Activated CD4-positive, alpha-beta T cell treated with anti-CD3 and anti-CD28 coated beads, Interleukin-2, amount 10 ng/mL, durations not matched to agents 24 days and 14 days (primary cell): ENCODE data around the gene PALLD. TPM values are rescaled to one million over a fixed set of nuclear protein-coding genes. Genes with fewer than 3 reads are reported as not detected.

Source experiments
- DNase-seq: peaks from one replicate; pipeline ENCODE4 v3.0.0; 2022
- H3K27ac Mint-ChIP-seq: one replicate; pipeline ENCODE4 v1.8.0; 2022; ENCODE audit warnings: mild to moderate bottlenecking, mixed read lengths
- H3K27me3 Mint-ChIP-seq: one replicate; pipeline ENCODE4 v1.8.0; 2022; ENCODE audit warnings: mixed read lengths
- H3K36me3 Mint-ChIP-seq: one replicate; pipeline ENCODE4 v1.8.0; 2022; ENCODE audit warnings: low read depth, mild to moderate bottlenecking, mixed read lengths
- H3K4me1 Mint-ChIP-seq: one replicate; pipeline ENCODE4 v1.8.0; 2021; ENCODE audit warnings: mixed read lengths
- H3K4me3 Mint-ChIP-seq: one replicate; pipeline ENCODE4 v1.8.0; 2022; ENCODE audit warnings: mild to moderate bottlenecking, moderate library complexity, mixed read lengths
- H3K9me3 Mint-ChIP-seq: one replicate; pipeline ENCODE4 v1.8.0; 2021; ENCODE audit warnings: mixed read lengths
- intact Hi-C: fragments of 100-400 bp; cut with micrococcal nuclease; formaldehyde crosslinking; loops from one replicate; pipeline ENCODE4 v1.15.1; 2023
- total RNA-seq: library from RNA; stranded (reverse); gene quantifications from 2 replicates; pipeline ENCODE4 v1.2.3, GENCODE V29; 2022

Gene PALLD
- total RNA-seq, 1 donor from 2014 or later, result 34.3 TPM

GRCh38 chr4:168677879-168678278, 181.0 kb downstream of the PALLD start:
- Mint-ChIP-seq H3K9me3 (no peaks in the 10 kb centered on the region), H3K27me3 (peaks cover 2% of the 10 kb centered on the region), H3K4me1 (no peaks in the 10 kb centered on the region), H3K4me3 (no peak overlapping the region), H3K36me3 (no peaks in the 10 kb centered on the region), H3K27ac (no peak overlapping the region)
- intact Hi-C loops, result no loop called here
- DNase-seq, result no peak

- intact Hi-C loops, result no loop called here
- DNase-seq, result no peak
- Mint-ChIP-seq H3K4me3 (no peak overlapping the region), H3K27ac (no peak overlapping the region), H3K9me3 (no peaks in the 10 kb centered on the region), H3K27me3 (peaks cover 7% of the 10 kb centered on the region), H3K4me1 (no peaks in the 10 kb centered on the region), H3K36me3 (no peaks in the 10 kb centered on the region)
These were observed 182.0 kb downstream of the PALLD start for GRCh38 chr4:168678751-168679366.

- no peak overlapping the region for H3K27ac Mint-ChIP-seq
- H3K4me1 Mint-ChIP-seq, result no peaks in the 10 kb centered on the region
- H3K9me3 Mint-ChIP-seq, result no peaks in the 10 kb centered on the region
- no peak overlapping the region for H3K4me3 Mint-ChIP-seq
- no peaks in the 10 kb centered on the region for H3K36me3 Mint-ChIP-seq
- peaks cover 7% of the 10 kb centered on the region for H3K27me3 Mint-ChIP-seq
- intact Hi-C loops, result no loop called here
- no peak for DNase-seq
These were observed 182.5 kb downstream of the PALLD start for GRCh38 chr4:168679397-168679796.

GRCh38 chr4:168679819-168680218, 183.0 kb downstream of the PALLD start:
- no peak overlapping the region for H3K4me3 Mint-ChIP-seq
- DNase-seq, result no peak
- intact Hi-C loops, result no loop called here
- peaks cover 7% of the 10 kb centered on the region for H3K27me3 Mint-ChIP-seq
- no peaks in the 10 kb centered on the region for H3K36me3 Mint-ChIP-seq
- H3K9me3 Mint-ChIP-seq, result no peaks in the 10 kb centered on the region
- H3K4me1 Mint-ChIP-seq, result no peaks in the 10 kb centered on the region
- H3K27ac Mint-ChIP-seq, result no peak overlapping the region

- H3K4me1 Mint-ChIP-seq, result no peaks in the 10 kb centered on the region
- no peak overlapping the region for H3K4me3 Mint-ChIP-seq
- H3K9me3 Mint-ChIP-seq, result no peaks in the 10 kb centered on the region
- no peaks in the 10 kb centered on the region for H3K36me3 Mint-ChIP-seq
- DNase-seq, result no peak
- no peak overlapping the region for H3K27ac Mint-ChIP-seq
- intact Hi-C loops, result no loop called here
- H3K27me3 Mint-ChIP-seq, result peaks cover 15% of the 10 kb centered on the region
These were observed 186.1 kb downstream of the PALLD start for GRCh38 chr4:168682898-168683500.

GRCh38 chr4:168683595-168683994, 186.7 kb downstream of the PALLD start:
- no peak overlapping the region for H3K27ac Mint-ChIP-seq
- no peak for DNase-seq
- peaks cover 16% of the 10 kb centered on the region for H3K27me3 Mint-ChIP-seq
- intact Hi-C loops, result no loop called here
- no peaks in the 10 kb centered on the region for H3K36me3 Mint-ChIP-seq
- H3K4me1 Mint-ChIP-seq, result no peaks in the 10 kb centered on the region
- no peak overlapping the region for H3K4me3 Mint-ChIP-seq
- H3K9me3 Mint-ChIP-seq, result no peaks in the 10 kb centered on the region

GRCh38 chr4:168685136-168685809, 188.4 kb downstream of the PALLD start:
- Mint-ChIP-seq H3K27me3 (peaks cover 22% of the 10 kb centered on the region), H3K27ac (no peak overlapping the region), H3K9me3 (no peaks in the 10 kb centered on the region), H3K4me3 (no peak overlapping the region), H3K4me1 (no peaks in the 10 kb centered on the region), H3K36me3 (no peaks in the 10 kb centered on the region)
- intact Hi-C loops, result no loop called here
- DNase-seq, result no peak

GRCh38 chr4:168688584-168688983, 191.7 kb downstream of the PALLD start:
- Mint-ChIP-seq H3K4me1 (no peaks in the 10 kb centered on the region), H3K27me3 (peaks cover 30% of the 10 kb centered on the region), H3K36me3 (no peaks in the 10 kb centered on the region), H3K4me3 (no peak overlapping the region), H3K27ac (no peak overlapping the region), H3K9me3 (no peaks in the 10 kb centered on the region)
- no peak for DNase-seq
- intact Hi-C loops, result no loop called here

- Mint-ChIP-seq H3K36me3 (no peaks in the 10 kb centered on the region), H3K4me3 (no peak overlapping the region), H3K27ac (no peak overlapping the region), H3K9me3 (no peaks in the 10 kb centered on the region), H3K4me1 (no peaks in the 10 kb centered on the region), H3K27me3 (peaks cover 33% of the 10 kb centered on the region)
- intact Hi-C loops, result no loop called here
- DNase-seq, result no peak
These were observed 192.9 kb downstream of the PALLD start for GRCh38 chr4:168689791-168690190.

GRCh38 chr4:168690199-168690598, 193.3 kb downstream of the PALLD start:
- Mint-ChIP-seq H3K27ac (no peak overlapping the region), H3K9me3 (no peaks in the 10 kb centered on the region), H3K4me3 (no peak overlapping the region), H3K27me3 (peaks cover 33% of the 10 kb centered on the region), H3K4me1 (no peaks in the 10 kb centered on the region), H3K36me3 (no peaks in the 10 kb centered on the region)
- intact Hi-C loops, result no loop called here
- no peak for DNase-seq

- H3K27me3 Mint-ChIP-seq, result peaks cover 32% of the 10 kb centered on the region
- H3K9me3 Mint-ChIP-seq, result no peaks in the 10 kb centered on the region
- DNase-seq, result no peak
- H3K4me3 Mint-ChIP-seq, result no peak overlapping the region
- no peaks in the 10 kb centered on the region for H3K4me1 Mint-ChIP-seq
- no peaks in the 10 kb centered on the region for H3K36me3 Mint-ChIP-seq
- no peak overlapping the region for H3K27ac Mint-ChIP-seq
- intact Hi-C loops, result no loop called here
These were observed 194.9 kb downstream of the PALLD start for GRCh38 chr4:168691631-168692369.

- Mint-ChIP-seq H3K27me3 (peaks cover 36% of the 10 kb centered on the region), H3K9me3 (no peaks in the 10 kb centered on the region), H3K36me3 (no peaks in the 10 kb centered on the region), H3K27ac (no peak overlapping the region), H3K4me1 (no peaks in the 10 kb centered on the region), H3K4me3 (no peak overlapping the region)
- no peak for DNase-seq
- intact Hi-C loops, result no loop called here
These were observed 197.1 kb downstream of the PALLD start for GRCh38 chr4:168693750-168694490.

GRCh38 chr4:168694667-168695066, 197.8 kb downstream of the PALLD start:
- no peak for DNase-seq
- no peaks in the 10 kb centered on the region for H3K9me3 Mint-ChIP-seq
- H3K27me3 Mint-ChIP-seq, result peaks cover 36% of the 10 kb centered on the region
- no peak overlapping the region for H3K27ac Mint-ChIP-seq
- no peaks in the 10 kb centered on the region for H3K4me1 Mint-ChIP-seq
- intact Hi-C loops, result no loop called here
- no peaks in the 10 kb centered on the region for H3K36me3 Mint-ChIP-seq
- H3K4me3 Mint-ChIP-seq, result no peak overlapping the region
